HS-27A (cell line): ENCODE results near the gene SMC2.

ENCODE experiments used
- DNase-seq: peaks from one replicate; pipeline ENCODE4 v3.0.0-alpha.2; 2012; ENCODE audit warnings: low read depth, missing footprints

The SMC2 gene

GRCh38 chr9:104104360-104104759 lies 10.3 kb downstream of the SMC2 start:
- no peak for DNase-seq

- DNase-seq: no peak
Observed at GRCh38 chr9:104107799-104108198, 13.7 kb downstream of the SMC2 start.

GRCh38 chr9:104108315-104108714 lies 14.2 kb downstream of the SMC2 start:
- no peak for DNase-seq

- no peak for DNase-seq
Observed at GRCh38 chr9:104110509-104110908, 16.4 kb downstream of the SMC2 start.

GRCh38 chr9:104118916-104119315 lies 24.8 kb downstream of the SMC2 start:
- DNase-seq: no peak

GRCh38 chr9:104121022-104121421 lies 26.9 kb downstream of the SMC2 start:
- DNase-seq: no peak

- DNase-seq: no peak
Observed at GRCh38 chr9:104138243-104138868, 44.2 kb downstream of the SMC2 start.

GRCh38 chr9:104142799-104143549 lies 48.9 kb downstream of the SMC2 start:
- no peak for DNase-seq

GRCh38 chr9:104143550-104143910 lies 49.4 kb downstream of the SMC2 start:
- DNase-seq: no peak

- DNase-seq: no peak
Observed at GRCh38 chr9:104144336-104144735, 50.2 kb downstream of the SMC2 start.

GRCh38 chr9:104173067-104173466 lies 79.0 kb downstream of the SMC2 start:
- DNase-seq: no peak

GRCh38 chr9:104177003-104177611 lies 83.0 kb downstream of the SMC2 start:
- no peak for DNase-seq

- no peak for DNase-seq
Observed at GRCh38 chr9:104177676-104178075, 83.6 kb downstream of the SMC2 start.
